Keratinocyte (primary cell): ENCODE results near the gene PIAS1. TPM values are rescaled to one million over a fixed set of nuclear protein-coding genes. Genes with fewer than 3 reads are reported as not detected.
A peak's percentile ranks its signal among the peaks of the same experiment; 100 is the strongest.

Source experiments
- DNase-seq: peaks from one replicate; pipeline ENCODE4 v3.0.0-alpha.2; 2011; ENCODE audit warnings: low read depth, missing footprints, low spot score
- FAIRE-seq: peaks from 2 replicates; lab custom pipeline; 2011; peaks lifted over from hg19 to GRCh38; lab: Jason Lieb, UNC
- H2AFZ ChIP-seq: 2 replicates; pipeline ENCODE4 v1.6.0; 2012; ENCODE audit warnings: low read length, control low read depth, inconsistent platforms; ENCODE audit not compliant: control insufficient read depth
- H3K27ac ChIP-seq: 2 replicates; pipeline ENCODE4 v1.5.1; 2011; ENCODE audit warnings: low read length; ENCODE audit not compliant: control insufficient read depth, insufficient read depth
- H3K27me3 ChIP-seq: 3 replicates; pipeline ENCODE4 v1.6.0; 2011; ENCODE audit warnings: low read length; ENCODE audit not compliant: control insufficient read depth, insufficient read depth; ENCODE audit errors: extremely low read depth
- H3K36me3 ChIP-seq, 2 experiments: 2 replicates in 1 of 2; 3 replicates in 1 of 2; pipeline ENCODE4 v1.5.1; 2011; ENCODE audit warnings: low read length in 2 of 2, mild to moderate bottlenecking in 1 of 2; ENCODE audit not compliant: control insufficient read depth in 2 of 2, insufficient read depth in 2 of 2; ENCODE audit errors: extremely low read depth in 1 of 2
- H3K4me1 ChIP-seq: 3 replicates; pipeline ENCODE4 v1.5.1; 2011; ENCODE audit warnings: low read length; ENCODE audit not compliant: control insufficient read depth, insufficient read depth; ENCODE audit errors: extremely low read depth
- H3K4me2 ChIP-seq: 3 replicates; pipeline ENCODE4 v1.6.0; 2011; ENCODE audit warnings: low read depth, low read length; ENCODE audit not compliant: control insufficient read depth, insufficient read depth; ENCODE audit errors: extremely low read depth
- H3K4me3 ChIP-seq, 3 experiments: fragments of 200-600 bp in 1 of 3; sonication (generic) in 1 of 3; 2 replicates in 2 of 3; 3 replicates in 1 of 3; pipeline ENCODE4 v1.5.1; 2011 to 2016; ENCODE audit warnings: low read length in 3 of 3, mild to moderate bottlenecking in 3 of 3, control low read depth in 2 of 3, inconsistent platforms in 1 of 3, low read depth in 1 of 3, mixed read lengths in 1 of 3, mixed run types in 1 of 3, moderate library complexity in 1 of 3; ENCODE audit not compliant: control insufficient read depth in 2 of 3, insufficient read depth in 2 of 3; ENCODE audit errors: extremely low read depth in 1 of 3
- H3K79me2 ChIP-seq: 2 replicates; pipeline ENCODE4 v1.6.0; 2012; ENCODE audit warnings: low read length; ENCODE audit not compliant: control insufficient read depth, insufficient read depth
- H3K9ac ChIP-seq: 3 replicates; pipeline ENCODE4 v1.6.0; 2011; ENCODE audit warnings: low read length; ENCODE audit not compliant: control insufficient read depth, insufficient read depth; ENCODE audit errors: extremely low read depth
- H3K9me1 ChIP-seq: 3 replicates; pipeline ENCODE4 v1.6.0; 2011; ENCODE audit warnings: low read length; ENCODE audit not compliant: control insufficient read depth, insufficient read depth; ENCODE audit errors: extremely low read depth
- H3K9me3 ChIP-seq: 2 replicates; pipeline ENCODE4 v1.5.1; 2012; ENCODE audit warnings: low read depth, low read length; ENCODE audit not compliant: control insufficient read depth
- H4K20me1 ChIP-seq: 3 replicates; pipeline ENCODE4 v1.6.0; 2011; ENCODE audit warnings: low read length; ENCODE audit not compliant: control insufficient read depth, insufficient read depth; ENCODE audit errors: extremely low read depth
- EZH2 ChIP-seq: IDR thresholded peaks from one replicate; pipeline ENCODE4 v1.6.1; 2012; ENCODE audit warnings: inconsistent platforms, mild to moderate bottlenecking, low read length, moderate library complexity
- dilution Hi-C: fragments of 300-500 bp; cut with MboI; formaldehyde crosslinking; loops from one replicate; pipeline ENCODE4 v1.7.0; 2020; ENCODE audit warnings: low sequenced_read_pairs; ENCODE audit not compliant: extremely low pct_ligation_motif_present
- polyA plus RNA-seq, 5 experiments: library from polyadenylated mRNA; depleted of rRNA in 3 of 5; stranded (reverse) in 3 of 5; stranded (forward) in 1 of 5; unstranded in 1 of 5; fragments of >200 nt; gene quantifications; 1 replicate in 1 of 5; 2 replicates in 3 of 5; 3 replicates in 1 of 5; pipeline versions ENCODE4 v1.2.1 to v1.2.3, GENCODE V29; 2011 to 2012; ENCODE audit warnings: missing spikeins in 2 of 5, low read depth in 1 of 5, low replicate concordance in 1 of 5
- TF ChIP-seq, protein P1 (sequence below), 3 experiments: IDR thresholded peaks in 1 of 3; conservative IDR thresholded peaks in 1 of 3; optimal IDR thresholded peaks in 1 of 3; 2 replicates in 2 of 3; 3 replicates in 1 of 3; pipeline versions ENCODE3 to v1.5.1; 2011; ENCODE audit warnings: low read length in 3 of 3, mild to moderate bottlenecking in 3 of 3, moderate library complexity in 2 of 3, control low read depth in 1 of 3, inconsistent platforms in 1 of 3; ENCODE audit not compliant: insufficient read depth in 2 of 3; ENCODE audit errors: extremely low read depth in 1 of 3

PIAS1 gene
- polyA plus RNA-seq, 1 donor (not counting 4 experiments of a cell fraction or from before 2014, with no cell fraction given) = 58.2 TPM

DNA sequence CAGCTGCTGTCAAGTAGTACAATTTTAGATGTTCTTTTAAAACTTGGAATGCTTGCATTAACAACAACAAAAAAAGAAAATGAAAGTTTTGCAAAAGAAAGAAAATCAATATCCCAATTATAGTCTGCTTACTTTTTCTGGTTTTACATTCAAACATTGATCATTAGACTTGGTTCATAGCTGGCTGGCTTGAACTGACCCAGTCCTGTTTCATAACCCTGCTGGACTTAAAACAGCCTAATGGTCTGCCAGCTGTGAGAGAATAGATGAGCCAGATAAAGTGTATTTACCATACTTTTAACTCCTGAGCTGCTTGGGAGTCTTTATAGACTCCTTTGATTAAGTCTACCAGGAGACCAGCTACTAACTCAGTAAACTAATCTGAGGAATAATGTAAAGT, 59.2 kb downstream of the PIAS1 start:
- TF ChIP-seq EZH2 = no peak
- TF ChIP-seq, protein P1, sequence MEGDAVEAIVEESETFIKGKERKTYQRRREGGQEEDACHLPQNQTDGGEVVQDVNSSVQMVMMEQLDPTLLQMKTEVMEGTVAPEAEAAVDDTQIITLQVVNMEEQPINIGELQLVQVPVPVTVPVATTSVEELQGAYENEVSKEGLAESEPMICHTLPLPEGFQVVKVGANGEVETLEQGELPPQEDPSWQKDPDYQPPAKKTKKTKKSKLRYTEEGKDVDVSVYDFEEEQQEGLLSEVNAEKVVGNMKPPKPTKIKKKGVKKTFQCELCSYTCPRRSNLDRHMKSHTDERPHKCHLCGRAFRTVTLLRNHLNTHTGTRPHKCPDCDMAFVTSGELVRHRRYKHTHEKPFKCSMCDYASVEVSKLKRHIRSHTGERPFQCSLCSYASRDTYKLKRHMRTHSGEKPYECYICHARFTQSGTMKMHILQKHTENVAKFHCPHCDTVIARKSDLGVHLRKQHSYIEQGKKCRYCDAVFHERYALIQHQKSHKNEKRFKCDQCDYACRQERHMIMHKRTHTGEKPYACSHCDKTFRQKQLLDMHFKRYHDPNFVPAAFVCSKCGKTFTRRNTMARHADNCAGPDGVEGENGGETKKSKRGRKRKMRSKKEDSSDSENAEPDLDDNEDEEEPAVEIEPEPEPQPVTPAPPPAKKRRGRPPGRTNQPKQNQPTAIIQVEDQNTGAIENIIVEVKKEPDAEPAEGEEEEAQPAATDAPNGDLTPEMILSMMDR (optimal IDR thresholded peaks at IDR 0.05 in 1 of 3, IDR thresholded peaks at IDR 0.05 in 1 of 3, conservative IDR thresholded peaks at IDR 0.05 in 1 of 3; ENCODE audit: extremely low read depth in 1 of 3, insufficient read depth in 2 of 3, low read length in 3 of 3) = no peak
- H3K4me1 ChIP-seq = peaks cover 9% of the 10 kb centered on the region
- H3K27me3 ChIP-seq = no peaks in the 10 kb centered on the region
- peak overlapping the region; percentile 67 for H3K4me2 ChIP-seq
- H3K79me2 ChIP-seq = peaks cover 78% of the 10 kb centered on the region
- no peaks in the 10 kb centered on the region for H4K20me1 ChIP-seq
- H3K9ac ChIP-seq = no peak overlapping the region
- no peaks in the 10 kb centered on the region for H3K36me3 ChIP-seq
- no peaks in the 10 kb centered on the region for H3K9me3 ChIP-seq
- no peaks in the 10 kb centered on the region for H3K9me1 ChIP-seq
- FAIRE-seq (no peak), DNase-seq (no peak)
- H3K4me3 ChIP-seq = no peak overlapping the region
- no peak overlapping the region for H3K27ac ChIP-seq
- dilution Hi-C loops = no loop called here
- H2AFZ ChIP-seq = no peak overlapping the region

DNA sequence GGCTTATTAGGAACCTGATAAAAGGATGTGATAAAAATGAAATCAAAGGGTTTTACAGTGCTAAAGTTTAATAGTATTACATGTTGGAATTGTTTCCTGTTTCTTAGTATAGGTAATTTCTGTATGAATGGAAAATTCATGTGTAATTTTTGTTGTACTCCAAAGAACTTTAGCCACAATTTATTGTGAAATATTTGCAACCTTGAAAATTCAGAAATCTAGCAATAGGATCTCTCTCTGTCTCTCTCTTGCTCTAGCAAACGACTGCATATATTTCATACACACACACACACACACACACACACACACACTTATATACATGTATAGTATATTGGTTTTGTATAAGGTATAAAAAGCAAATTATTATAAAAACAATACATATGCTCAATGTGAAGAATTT, 59.6 kb downstream of the PIAS1 start:
- Histone ChIP-seq H3K4me2 (peak overlapping the region; percentile 67), H3K4me1 (peaks cover 9% of the 10 kb centered on the region), H3K9ac (no peak overlapping the region), H3K79me2 (peaks cover 79% of the 10 kb centered on the region), H4K20me1 (no peaks in the 10 kb centered on the region), H3K36me3 (no peaks in the 10 kb centered on the region), H3K27ac (no peak overlapping the region), H3K27me3 (no peaks in the 10 kb centered on the region), H3K4me3 (peak overlapping the region in 1 of 3 experiments; percentile 64), H3K9me1 (no peaks in the 10 kb centered on the region), H2AFZ (no peak overlapping the region), H3K9me3 (no peaks in the 10 kb centered on the region)
- dilution Hi-C loops = no loop called here
- DNase-seq (no peak), FAIRE-seq (no peak)
- no peak for TF ChIP-seq EZH2
- TF ChIP-seq, protein P1 (optimal IDR thresholded peaks at IDR 0.05 in 1 of 3, IDR thresholded peaks at IDR 0.05 in 1 of 3, conservative IDR thresholded peaks at IDR 0.05 in 1 of 3; ENCODE audit: extremely low read depth in 1 of 3, insufficient read depth in 2 of 3, low read length in 3 of 3) = no peak
